ENCODE data around the gene TMEM178A.

Gene TMEM178A

DNA sequence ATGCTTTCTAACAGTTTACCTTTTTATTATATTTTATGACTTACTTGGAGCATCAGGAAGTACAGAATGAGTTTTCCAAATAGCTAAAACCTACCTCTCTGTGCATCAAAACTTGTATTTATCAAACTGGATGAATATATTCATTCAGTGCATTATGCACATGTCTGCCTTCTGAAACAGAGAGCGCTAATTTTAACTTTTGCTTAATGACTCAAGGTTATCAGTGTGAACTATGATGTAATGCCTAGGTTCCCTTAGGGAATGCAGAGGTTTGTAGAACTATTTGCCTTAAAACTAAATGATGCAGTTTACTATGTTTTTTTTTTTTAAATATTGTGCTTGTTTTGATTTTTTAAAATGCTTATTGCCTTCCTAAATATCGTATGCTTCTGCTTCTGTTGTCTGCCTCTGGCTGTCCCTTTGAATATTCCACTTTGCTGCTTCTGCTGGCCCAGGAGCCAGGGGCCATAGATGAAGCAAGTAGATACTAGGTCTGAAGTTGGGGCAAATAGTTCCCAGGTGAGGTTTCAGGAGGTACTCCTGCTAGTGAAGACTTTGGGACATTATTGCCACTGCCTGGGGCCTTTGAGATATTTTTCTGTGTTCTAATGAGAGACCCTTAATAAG lies 16.5 kb downstream of the TMEM178A start:
- no peak for DNase-seq

DNA sequence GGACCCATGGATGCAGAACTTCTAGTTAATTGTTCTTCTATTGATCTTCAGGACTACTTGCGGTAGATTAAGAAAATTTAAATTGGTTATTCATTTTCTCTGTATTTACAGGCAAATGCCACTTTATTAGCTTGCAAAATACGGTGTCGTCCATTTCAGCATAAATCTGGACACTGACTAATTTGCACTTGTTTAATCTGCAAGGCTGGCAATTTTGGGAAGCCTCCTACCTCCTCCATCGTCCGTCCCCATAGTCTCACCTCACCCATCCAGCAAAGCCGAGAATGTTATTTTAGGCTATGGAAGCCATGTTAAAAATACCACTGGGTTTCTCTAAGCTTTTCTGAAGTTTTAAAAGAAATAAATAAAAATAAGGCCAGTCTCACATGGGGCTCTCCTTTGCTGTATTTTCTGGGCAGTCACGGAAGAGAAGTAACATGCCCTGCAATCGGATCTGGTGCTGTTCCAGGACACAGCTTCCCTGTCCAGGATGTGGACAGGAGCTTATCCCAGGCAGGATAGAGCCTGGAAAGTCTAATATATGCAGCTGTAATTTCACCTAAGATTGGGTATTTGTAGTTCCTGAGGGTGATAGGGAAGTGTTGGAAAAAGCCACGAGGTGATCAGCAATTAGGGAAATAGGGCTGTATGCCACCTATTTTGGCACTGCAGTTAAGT lies 17.4 kb downstream of the TMEM178A start:
- no peak for DNase-seq

DNA sequence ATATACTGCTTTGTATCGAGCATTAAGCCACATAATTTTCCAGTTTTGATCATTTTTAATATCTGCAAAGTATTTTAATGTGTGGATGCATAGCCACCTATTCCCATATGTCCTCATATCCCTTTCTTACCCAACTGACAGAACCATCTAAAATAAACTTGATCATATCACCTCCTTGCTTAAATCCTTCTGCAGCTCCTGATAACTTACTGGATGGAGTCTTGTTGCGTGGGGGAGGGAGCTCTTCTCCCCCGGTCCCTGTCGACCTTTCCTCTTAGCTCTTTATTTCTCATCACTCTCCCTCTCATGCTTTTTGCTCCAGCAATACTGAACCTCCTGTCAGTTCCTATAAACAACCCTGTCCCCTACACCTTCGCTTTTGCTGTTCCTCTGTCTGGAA lies 18.7 kb downstream of the TMEM178A start:
- DNase-seq, result no peak

DNA sequence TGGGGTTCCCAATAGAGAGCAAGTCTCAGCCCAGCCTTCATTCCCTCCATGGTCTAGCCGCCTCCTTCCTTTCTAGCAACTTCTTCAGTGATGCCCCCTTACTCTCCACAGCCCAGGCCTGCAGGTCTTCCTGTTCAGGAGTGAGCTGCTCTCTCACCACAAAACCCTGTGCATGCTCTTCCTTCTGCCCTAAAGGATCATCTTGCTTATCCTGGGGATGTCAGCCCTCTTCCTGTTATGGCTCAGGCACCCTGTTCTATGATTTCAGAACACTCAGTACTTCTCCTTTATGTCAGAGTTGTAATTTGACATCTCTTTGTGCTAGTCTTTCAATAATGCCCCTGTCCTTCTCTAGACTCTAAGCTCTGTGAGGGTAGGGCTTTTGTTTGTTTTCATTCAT lies 19.4 kb downstream of the TMEM178A start:
- no peak for DNase-seq

DNA sequence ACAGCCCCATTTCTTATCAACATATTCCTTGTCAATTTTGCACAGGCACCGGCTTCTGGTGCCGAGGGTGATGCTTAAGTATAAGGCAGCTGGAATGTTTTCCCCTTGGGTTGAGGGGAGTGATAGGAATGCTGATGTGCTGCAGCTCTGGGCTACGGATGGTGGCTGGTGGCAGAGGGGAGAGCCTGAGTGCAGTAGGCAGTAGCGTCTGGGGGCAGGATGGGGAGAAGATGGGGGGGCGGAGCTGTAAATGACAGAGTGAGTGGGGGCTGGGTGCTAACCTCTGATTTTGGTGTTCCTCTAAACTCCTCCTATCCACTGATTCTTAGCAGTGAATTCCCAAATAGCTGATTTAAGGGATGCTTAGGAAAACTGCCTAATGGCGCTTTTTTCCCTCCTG lies 20.7 kb downstream of the TMEM178A start:
- DNase-seq, result no peak

DNA sequence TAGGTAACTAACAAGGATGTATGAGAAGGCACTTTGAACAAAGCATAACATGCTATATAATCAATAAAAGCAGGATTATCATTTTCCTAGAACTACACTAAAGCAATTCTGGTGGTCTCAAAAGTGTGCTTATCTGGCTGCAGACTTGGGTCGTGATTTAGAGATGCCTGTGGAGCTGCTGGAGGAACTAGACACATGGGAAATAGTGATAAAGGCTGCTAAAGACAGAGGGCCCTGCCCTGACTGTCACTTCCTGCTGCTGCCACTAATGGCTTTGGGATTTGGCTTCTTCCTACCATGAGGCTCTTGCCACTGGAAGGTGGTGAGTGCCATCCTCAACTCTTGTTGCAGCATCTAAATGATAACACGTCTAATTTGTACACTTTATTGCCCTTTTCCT lies 22.5 kb downstream of the TMEM178A start:
- no peak for DNase-seq

DNA sequence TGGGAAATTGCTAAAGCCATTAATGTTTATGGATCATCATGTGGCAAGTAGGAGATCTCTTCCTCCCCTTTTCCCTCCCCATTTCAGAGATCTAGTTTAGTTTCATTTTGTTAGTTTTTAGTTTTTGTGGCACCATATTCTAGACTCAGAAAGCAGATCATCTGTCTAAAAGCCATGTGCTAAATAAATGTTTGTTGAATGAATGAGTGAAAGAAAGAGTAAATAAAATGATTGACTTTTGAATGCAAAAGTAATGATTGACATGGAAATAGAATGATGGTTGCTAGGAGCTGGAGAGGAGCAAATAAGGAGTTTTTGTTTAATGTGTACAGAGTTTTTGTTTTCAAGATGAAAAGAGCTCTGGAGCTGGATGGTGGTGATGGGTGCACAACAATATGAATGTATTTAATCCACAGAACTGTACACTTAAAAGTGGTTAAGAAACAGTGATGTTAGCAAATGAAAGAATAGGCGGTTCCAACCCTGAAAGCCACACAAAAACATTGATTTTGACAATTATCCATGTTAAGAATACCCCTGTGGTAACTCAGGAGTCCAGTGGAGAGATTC lies 23.6 kb downstream of the TMEM178A start:
- no peak for DNase-seq

DNA sequence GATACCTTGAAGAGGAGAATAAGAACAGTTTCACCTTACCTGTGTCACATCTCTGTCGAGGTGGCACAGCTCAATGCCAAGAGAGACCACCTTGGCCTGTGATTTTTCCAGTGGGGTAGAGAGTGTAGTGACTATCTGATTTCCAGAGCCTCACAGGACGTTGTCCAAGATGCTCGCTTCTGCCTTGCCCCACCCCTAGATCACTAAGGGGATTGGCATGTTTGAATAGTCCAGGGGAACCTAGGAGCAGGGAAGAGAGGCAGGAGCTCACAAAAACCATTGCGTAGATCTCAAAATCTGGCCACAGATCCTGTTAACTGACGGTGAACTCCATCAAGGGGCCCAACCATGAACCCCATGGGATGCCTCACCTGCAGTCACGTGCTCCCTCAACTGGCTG lies 24.2 kb downstream of the TMEM178A start:
- DNase-seq, result no peak

DNA sequence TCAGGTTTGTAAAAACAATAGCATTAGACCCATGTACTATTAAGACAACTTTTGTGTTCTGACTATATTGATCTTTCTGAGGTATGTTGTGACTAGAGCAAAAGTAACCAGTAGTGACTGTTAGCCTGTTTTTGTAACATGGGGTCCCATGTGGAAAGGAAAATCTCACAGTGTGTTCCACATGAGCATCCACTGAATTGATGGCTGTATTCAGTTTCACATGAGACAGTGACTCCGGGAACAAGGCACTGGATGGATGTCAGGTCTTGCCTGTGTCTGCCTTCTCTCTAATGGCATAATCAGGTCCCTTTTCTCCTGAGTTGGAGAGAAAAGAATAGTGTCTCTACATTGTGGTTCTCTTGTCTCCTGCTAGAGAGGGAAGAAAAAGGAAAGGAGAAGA lies 27.5 kb downstream of the TMEM178A start:
- DNase-seq, result no peak

DNA sequence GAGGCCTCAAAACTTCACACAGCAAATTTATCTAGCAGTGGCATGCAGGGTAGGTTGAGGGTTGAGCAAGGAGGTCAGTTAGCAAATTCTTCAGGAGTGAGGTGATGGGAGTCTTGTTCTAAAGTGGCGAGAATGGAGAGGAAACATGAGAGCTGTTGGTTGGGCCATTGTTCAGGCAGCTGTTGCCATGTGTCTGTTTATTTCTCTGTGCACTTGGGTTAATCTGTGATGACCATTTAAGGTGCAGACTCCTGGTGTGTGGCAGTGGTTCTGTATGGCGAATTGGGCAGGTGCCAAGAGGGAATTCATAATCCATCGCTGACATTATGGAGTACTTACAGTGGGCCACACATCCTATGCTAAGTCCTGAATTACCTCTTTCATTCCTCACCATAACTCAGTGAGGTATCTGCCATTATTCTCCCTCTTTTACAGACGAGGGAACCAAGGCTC lies 30.4 kb downstream of the TMEM178A start:
- DNase-seq, result peak; percentile 89

DNA sequence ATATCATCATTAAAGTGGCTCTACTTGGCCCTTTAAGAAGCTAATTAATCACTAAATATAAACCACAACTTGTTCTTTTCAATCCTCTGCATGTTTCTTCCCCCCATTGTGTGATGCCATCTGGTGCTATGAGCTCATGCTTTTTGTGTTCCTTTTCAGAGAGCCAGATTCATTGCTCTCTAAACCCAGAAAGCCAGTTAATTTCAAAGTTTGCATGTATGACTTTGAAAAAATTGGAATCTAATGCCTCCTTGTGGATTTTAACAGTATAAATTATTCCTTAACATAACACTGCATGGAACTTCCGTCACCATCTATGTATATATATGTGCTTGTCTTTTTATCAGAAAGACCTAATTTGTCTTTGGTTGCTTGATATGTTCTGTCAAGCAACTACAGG lies 31.1 kb downstream of the TMEM178A start:
- peak; percentile 89 for DNase-seq

DNA sequence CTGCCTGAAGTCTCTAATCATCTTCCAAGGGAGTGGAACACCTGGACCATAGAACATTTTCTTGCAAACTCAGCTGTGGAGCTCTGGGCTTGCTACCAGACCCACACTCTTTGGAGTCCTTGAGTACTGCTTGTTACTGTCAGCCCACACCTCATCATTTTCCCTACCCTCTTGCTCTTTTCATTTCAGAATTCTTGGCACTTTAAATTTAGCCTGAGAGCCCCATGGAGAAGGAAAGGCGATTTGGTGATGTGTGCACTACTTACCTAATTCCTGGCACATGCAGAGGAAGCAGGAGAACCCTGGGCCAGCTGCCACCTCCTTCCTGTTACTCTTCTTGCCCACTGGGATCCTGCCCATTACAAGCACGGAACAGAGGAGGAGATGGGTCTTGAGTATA lies 31.7 kb downstream of the TMEM178A start:
- no peak for DNase-seq

DNA sequence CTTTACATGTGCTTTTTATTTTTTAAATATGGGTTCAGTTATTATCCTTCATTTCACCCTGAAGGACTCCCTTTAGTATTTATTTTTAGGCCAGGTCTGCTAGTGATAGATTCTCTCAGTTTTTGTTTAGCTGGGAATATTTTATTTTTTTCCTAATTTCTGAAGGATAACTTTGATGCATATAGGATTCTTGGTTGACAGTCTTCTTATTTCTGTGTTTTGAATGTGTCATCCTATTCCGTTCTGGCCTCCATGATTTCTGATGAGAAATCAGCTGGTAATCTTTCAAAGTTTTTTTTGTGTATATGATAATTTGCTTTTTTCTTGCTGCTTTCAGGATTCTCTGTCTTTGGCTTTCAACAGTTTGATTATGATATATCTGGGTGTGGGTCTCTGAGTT lies 35.4 kb downstream of the TMEM178A start:
- DNase-seq, result no peak

DNA sequence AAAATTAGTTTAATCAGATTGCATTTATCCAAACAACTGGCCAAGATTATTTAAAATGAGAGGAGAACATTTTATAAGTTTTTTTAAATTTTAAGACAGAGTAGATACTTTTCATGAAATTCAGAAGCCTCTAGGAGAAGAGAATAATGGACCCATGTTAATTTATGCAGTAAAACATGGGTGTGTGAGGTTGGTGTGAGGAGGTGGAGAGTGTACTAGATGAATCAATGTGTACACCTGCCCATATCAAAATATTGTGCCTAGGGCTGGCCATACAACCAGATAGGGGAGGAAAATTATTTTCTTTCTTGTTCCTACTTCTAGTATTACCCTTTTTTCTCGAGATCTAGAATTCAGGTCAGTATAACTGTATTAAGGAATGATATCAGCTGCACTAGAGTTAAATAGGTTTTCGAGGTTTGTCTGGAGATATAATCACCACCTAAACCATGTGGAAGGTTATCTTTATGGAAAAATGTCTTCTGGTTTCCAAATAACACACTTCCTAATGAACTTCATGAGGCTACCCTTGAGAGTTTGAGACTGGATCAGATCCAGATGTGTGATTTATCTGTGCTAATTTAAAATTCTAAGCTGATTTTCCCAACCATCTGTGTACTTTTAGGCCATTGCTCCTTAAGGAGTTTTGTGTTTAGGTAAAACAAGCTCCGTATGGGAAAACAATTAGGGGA lies 37.6 kb downstream of the TMEM178A start:
- no peak for DNase-seq

DNA sequence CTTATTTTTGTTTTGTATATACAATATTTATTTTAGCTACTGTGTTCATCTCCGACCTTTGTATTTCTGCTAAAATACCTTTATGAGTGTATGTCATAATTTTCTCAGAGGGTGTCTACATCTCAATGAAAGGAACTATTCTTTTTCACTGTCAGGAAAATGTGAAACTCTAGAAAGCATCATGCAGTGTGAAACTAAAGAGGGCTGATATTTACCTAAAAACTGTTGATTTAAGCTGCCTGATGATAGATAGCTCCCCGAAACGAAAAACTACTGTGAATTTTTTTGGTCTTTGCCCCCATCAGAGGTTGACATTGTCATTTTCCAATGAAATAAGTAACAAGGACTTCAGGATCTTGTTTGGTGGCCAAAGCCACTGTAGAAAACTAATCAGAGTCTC lies 38.8 kb downstream of the TMEM178A start:
- no peak for DNase-seq

DNA sequence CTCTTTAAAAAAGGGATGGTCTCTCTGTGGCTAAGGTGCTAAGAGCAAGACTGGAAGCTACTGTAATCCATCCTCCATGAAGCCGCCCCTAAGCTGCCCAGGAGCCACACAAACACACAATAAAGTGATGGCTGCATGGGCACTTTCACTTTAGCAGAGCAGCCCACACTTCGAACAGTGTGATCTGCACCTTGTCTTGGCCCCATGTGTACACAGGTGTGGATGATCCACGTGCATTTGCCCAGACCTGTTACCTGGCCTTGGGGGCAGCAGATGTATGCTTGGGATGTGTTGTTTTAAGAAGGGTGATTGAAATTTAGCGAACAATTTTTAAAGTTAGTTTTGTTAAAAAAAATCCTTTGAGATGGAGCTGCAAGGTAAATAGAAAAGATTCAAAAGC lies 39.9 kb downstream of the TMEM178A start:
- no peak for DNase-seq

DNA sequence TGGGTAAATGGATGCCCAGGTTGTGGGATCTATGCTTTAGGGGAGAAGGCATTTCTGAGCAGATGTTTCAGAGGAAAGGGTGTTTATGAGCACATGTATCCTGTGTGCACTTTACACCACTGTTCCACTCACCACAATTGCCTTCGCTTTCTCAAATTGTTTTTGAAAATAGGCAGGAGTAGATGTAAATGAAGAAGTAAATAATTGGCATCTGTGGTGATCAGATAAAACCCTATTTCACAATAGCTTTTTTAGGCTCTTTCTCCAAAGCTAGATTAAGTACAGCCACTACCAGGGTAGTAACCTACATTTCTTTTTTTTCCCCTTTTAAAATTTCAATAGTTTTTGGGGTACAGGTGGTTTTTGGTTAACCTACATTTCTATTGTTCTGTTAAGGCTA lies 40.6 kb downstream of the TMEM178A start:
- DNase-seq, result no peak

DNA sequence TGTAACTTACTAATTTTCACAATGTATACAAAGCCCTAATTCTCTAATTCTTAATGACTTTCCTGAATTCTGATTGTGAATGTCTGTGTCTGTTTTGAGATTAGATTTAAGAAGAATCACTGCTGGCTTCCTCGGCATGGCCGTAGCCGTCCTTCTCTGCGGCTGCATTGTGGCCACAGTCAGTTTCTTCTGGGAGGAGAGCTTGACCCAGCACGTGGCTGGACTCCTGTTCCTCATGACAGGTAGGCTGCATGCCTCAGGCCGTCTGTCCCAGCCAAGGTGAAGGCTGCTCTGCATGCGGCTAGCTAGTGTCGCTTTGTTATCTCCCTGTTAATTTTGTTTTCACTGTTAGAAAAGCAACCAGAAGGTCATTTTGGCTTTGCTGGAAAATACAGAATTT lies 41.2 kb downstream of the TMEM178A start:
- DNase-seq, result no peak

DNA sequence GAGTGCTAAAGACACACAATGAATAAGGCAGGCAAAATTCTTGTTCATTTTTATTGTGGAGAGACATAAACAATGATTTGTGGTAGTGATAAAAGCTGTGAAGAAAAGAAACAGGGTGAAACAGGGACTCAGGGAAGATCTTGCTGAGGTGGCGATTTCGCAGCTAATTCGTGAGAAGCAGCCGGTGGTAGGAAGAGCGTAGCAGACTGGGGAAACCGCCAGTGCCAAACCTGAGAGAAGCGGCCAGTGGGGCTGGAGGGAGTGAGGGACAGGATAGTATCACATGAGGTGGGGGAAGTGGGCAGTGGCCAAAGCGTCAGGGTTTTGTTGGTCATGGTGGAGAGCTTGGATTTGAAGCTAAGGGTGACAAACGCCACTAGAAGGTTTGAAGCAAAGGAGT lies 42.3 kb downstream of the TMEM178A start:
- no peak for DNase-seq

DNA sequence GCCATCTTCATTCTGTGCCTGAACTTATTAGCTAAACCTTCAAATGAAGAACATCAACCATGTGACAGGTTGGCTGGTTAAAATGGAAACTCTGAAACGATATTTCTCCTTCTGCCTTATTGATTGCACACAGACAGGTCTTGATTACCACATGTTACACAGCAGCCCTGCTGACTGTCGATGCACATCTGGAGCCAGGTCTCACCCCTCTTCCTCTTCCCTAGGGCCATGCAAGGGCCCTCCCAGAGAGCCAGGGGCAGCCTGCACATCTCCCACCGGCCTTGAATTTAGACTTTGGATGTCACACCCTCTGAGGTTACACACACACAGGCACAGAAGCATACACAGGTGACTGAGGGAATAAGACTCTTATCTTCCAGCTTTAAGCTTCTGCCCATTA lies 45.1 kb downstream of the TMEM178A start:
- DNase-seq, result no peak

DNA sequence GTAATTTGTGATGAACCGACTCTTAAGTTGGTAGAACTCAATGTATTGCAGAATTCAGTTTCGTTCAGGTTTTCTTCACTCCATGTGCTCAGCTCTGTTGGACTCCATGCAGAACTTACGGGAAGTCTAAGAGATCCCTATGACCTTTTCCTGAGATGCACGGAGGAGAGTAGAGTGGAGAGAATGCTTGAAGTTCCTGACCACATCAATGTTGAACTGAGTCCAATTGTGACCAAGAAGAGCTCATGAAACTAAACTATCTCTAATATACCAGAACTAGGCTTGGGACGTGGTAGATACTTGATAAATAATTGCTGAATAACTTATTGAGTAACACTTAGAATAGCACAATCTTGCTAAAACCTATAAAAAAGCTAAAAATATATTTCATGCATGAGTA lies 47.2 kb downstream of the TMEM178A start:
- DNase-seq, result no peak

DNA sequence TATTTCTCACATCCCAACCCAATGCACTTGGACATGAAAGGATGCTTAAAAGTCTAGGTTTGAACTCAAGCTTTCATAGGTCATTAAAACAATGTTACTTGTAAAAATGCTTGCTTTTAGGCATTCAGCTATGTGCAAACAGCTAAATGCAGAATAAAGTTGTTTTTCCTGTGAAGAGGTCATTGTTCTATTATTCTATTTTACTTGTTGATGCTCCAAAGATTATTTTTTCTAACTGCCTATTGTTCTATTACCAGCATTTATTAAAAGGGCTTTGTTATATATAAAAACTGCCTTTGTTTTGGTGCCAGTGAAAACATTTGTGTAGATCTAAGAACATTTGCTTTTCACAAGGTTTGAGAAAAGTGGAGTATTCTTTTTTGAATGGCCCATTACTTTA lies 49.4 kb downstream of the TMEM178A start:
- DNase-seq, result no peak

DNA sequence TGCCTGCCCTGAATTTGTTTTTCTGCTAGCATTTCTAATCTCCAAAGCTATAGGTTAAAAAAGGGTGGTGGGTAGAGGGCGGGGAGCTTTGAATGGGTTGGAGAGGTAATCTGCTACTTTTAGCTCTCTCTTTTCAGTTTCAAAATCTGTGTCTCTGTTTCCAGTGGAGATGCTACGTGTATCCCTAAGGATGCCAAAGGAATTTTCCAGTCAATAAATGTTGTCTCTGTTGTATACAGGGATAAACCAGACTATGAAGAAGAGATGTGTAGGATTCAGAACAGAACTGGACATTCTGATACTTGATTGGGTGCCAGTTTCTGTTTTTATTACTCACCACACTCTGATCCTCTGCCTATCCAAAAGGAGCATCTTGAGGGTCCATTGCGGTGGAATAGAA lies 50.1 kb downstream of the TMEM178A start:
- DNase-seq, result no peak

DNA sequence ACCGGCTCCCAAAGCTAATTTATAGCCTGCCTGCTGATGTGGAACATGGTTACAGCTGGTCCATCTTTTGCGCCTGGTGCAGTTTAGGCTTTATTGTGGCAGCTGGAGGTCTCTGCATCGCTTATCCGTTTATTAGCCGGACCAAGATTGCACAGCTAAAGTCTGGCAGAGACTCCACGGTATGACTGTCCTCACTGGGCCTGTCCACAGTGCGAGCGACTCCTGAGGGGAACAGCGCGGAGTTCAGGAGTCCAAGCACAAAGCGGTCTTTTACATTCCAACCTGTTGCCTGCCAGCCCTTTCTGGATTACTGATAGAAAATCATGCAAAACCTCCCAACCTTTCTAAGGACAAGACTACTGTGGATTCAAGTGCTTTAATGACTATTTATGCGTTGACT lies 51.4 kb downstream of the TMEM178A start:
- DNase-seq, result no peak
